K562 (cell line): ENCODE results near the gene TRABD2B. TPM values are rescaled to one million over a fixed set of nuclear protein-coding genes. Genes with fewer than 3 reads are reported as not detected.

Experiments used
- ATAC-seq: fragments of 200-7000 bp; cut with Tn5 transposase; 3 replicates; pipeline ENCODE4 v1.9.1; 2020; ENCODE audit warnings: moderate library complexity
- BruUV-seq: library from RNA; stranded (reverse); fragments of 400-500 nt; replicated peaks from 2 replicates; lab custom pipeline; 2021; lab: Mats Ljungman, UMichigan
- CTCF ChIA-PET: fragments of 300-600 bp; formaldehyde crosslinking; extraction: SDS; loops from one replicate; lab custom pipeline; 2021; ENCODE audit warnings: low intra/inter-chr PET ratio; lab: Yijun Ruan, JAX
- POLR2A ChIA-PET: fragments of 300-600, 350-650 bp; sonication (Branson Sonifier 250); formaldehyde crosslinking; extraction: SDS; loops from one replicate; lab custom pipeline; 2021; ENCODE audit warnings: antibody characterized with exemption, inconsistent platforms; lab: Yijun Ruan, JAX
- DNase-seq, 4 experiments: peaks; one replicate each; pipeline versions ENCODE4 v3.0.0 to v3.0.0-alpha.2; 2011 to 2018; ENCODE audit warnings: low spot score in 3 of 4, mixed read lengths in 3 of 4; ENCODE audit errors: extremely low read depth in 1 of 4
- FAIRE-seq: peaks from 2 replicates; lab custom pipeline; 2011; peaks lifted over from hg19 to GRCh38; lab: Jason Lieb, UNC
- H2AFZ ChIP-seq: 2 replicates; pipeline ENCODE4 v1.6.0; 2011; ENCODE audit warnings: low read depth, low read length, control low read depth, inconsistent platforms
- H3K27ac ChIP-seq: fragments of 200-600 bp; 3 replicates; pipeline ENCODE4 v1.8.0; 2011; ENCODE audit warnings: low read depth, mild to moderate bottlenecking, control low read depth, inconsistent platforms, low read length, moderate library complexity, mixed read lengths; ENCODE audit errors: extremely low read depth
- H3K27me3 ChIP-seq, 2 experiments: fragments of 300-600 bp in 1 of 2; 2 replicates in 1 of 2; 3 replicates in 1 of 2; pipeline versions ENCODE4 v1.6.0 to v1.8.0; 2011; ENCODE audit warnings: inconsistent platforms in 2 of 2, low read length in 2 of 2, mild to moderate bottlenecking in 1 of 2, mixed read lengths in 1 of 2, moderate library complexity in 1 of 2; ENCODE audit not compliant: control insufficient read depth in 2 of 2, insufficient read depth in 2 of 2
- H3K36me3 ChIP-seq: fragments of 300-600 bp; 3 replicates; pipeline ENCODE4 v1.8.0; 2011; ENCODE audit warnings: mild to moderate bottlenecking, low read length, inconsistent platforms; ENCODE audit not compliant: control insufficient read depth, insufficient read depth
- H3K4me1 ChIP-seq, 2 experiments: fragments of 200-600 bp in 1 of 2; replicated peaks in 1 of 2; 2 replicates in 1 of 2; 3 replicates in 1 of 2; pipeline versions ENCODE4 v1.5.1 to v1.8.0; 2011; ENCODE audit warnings: inconsistent platforms in 2 of 2, low read length in 2 of 2, mild to moderate bottlenecking in 1 of 2, mixed read lengths in 1 of 2, moderate library complexity in 1 of 2; ENCODE audit not compliant: control insufficient read depth in 2 of 2, insufficient read depth in 2 of 2
- H3K4me2 ChIP-seq: 2 replicates; pipeline ENCODE4 v1.6.1; 2011; ENCODE audit warnings: low read length, control low read depth, inconsistent platforms, mixed read lengths; ENCODE audit not compliant: insufficient read depth
- H3K4me3 ChIP-seq: fragments of 200-600 bp; sonication (generic), shearing (Covaris generic); 2 replicates; pipeline ENCODE4 v1.5.1; 2016; ENCODE audit warnings: control low read depth, inconsistent platforms
- H3K79me2 ChIP-seq: fragments of 200-600 bp; 3 replicates; pipeline ENCODE4 v1.8.0; 2011; ENCODE audit warnings: low read length, inconsistent platforms; ENCODE audit not compliant: control insufficient read depth, insufficient read depth
- H3K9ac ChIP-seq, 2 experiments: 2 replicates each; pipeline versions ENCODE4 v1.6.0 to v1.6.1; 2011; ENCODE audit warnings: low read depth in 2 of 2, low read length in 2 of 2, control low read depth in 1 of 2, inconsistent platforms in 1 of 2, mild to moderate bottlenecking in 1 of 2, mixed read lengths in 1 of 2; ENCODE audit not compliant: insufficient read depth in 1 of 2
- H3K9me1 ChIP-seq: one replicate; pipeline ENCODE4 v1.6.0; 2011; ENCODE audit warnings: inconsistent platforms, mild to moderate bottlenecking, low read length, moderate library complexity; ENCODE audit not compliant: control insufficient read depth, insufficient read depth
- H3K9me3 ChIP-seq: replicated peaks from 2 replicates; pipeline ENCODE4 v1.5.1; 2011; ENCODE audit warnings: low read depth, low read length, inconsistent platforms; ENCODE audit not compliant: control insufficient read depth, insufficient read depth
- H4K20me1 ChIP-seq: replicated peaks from 2 replicates; pipeline ENCODE4 v1.6.1; 2011; ENCODE audit warnings: low read length, inconsistent platforms, mixed read lengths; ENCODE audit not compliant: control insufficient read depth, insufficient read depth
- CHAMP1 ChIP-seq: fragments of 450-650 bp; IDR thresholded peaks from 2 replicates; pipeline ENCODE4 v1.6.1; 2016; ENCODE audit warnings: mild to moderate bottlenecking
- CREM ChIP-seq: IDR thresholded peaks from 2 replicates; pipeline ENCODE4 v1.6.1; 2014; ENCODE audit warnings: antibody characterized with exemption, low read depth
- EP400 ChIP-seq: fragments of 450-650 bp; IDR thresholded peaks from 2 replicates; pipeline ENCODE4 v1.6.1; 2017; ENCODE audit warnings: antibody characterized with exemption, mild to moderate bottlenecking, moderate library complexity
- ID3 ChIP-seq, 2 experiments: fragments of 250-450 bp in 1 of 2; fragments of 450-650 bp in 1 of 2; sonication (Bioruptor Pico) in 1 of 2; IDR thresholded peaks; 2 replicates each; pipeline versions ENCODE4 v1.6.1 to v1.8.0; 2016 to 2021; ENCODE audit warnings: mild to moderate bottlenecking in 2 of 2, moderate library complexity in 2 of 2, missing compliant biosample characterization in 1 of 2, missing genetic modification characterization in 1 of 2
- MECOM ChIP-seq: fragments of 250-450 bp; sonication (Bioruptor Pico); IDR thresholded peaks from 2 replicates; pipeline ENCODE4 v1.8.0; 2022; ENCODE audit warnings: inconsistent platforms
- NFE2L1 ChIP-seq: fragments of 450-650 bp; IDR thresholded peaks from 2 replicates; pipeline ENCODE4 v1.6.1; 2016; ENCODE audit warnings: missing genetic modification characterization, low read depth, mild to moderate bottlenecking, missing compliant biosample characterization, moderate library complexity, borderline replicate concordance
- PHF21A ChIP-seq: fragments of 450-650 bp; IDR thresholded peaks from 2 replicates; pipeline ENCODE4 v1.6.1; 2017; ENCODE audit warnings: low read depth, borderline replicate concordance
- PPARD ChIP-seq: fragments of 250-450 bp; sonication (Bioruptor Pico); IDR thresholded peaks from 2 replicates; pipeline ENCODE4 v1.8.0; 2022; ENCODE audit warnings: inconsistent platforms, mild to moderate bottlenecking, moderate library complexity
- SMARCB1 ChIP-seq: IDR thresholded peaks from 2 replicates; pipeline ENCODE4 v1.6.1; 2011; ENCODE audit warnings: improper control_type of control experiment, low read depth; ENCODE audit not compliant: insufficient read length
- STAT5B ChIP-seq: fragments of 250-450 bp; sonication (Bioruptor Pico); IDR thresholded peaks from 2 replicates; pipeline ENCODE4 v1.8.0; 2021; ENCODE audit warnings: mild to moderate bottlenecking, inconsistent platforms
- TCF7 ChIP-seq: sonication (generic); IDR thresholded peaks from 2 replicates; pipeline ENCODE4 v1.6.1; 2016; ENCODE audit warnings: antibody characterized with exemption, borderline replicate concordance
- VEZF1 ChIP-seq: fragments of 200-800 bp; sonication (Bioruptor generic); IDR thresholded peaks from 2 replicates; pipeline ENCODE4 v1.6.1; 2017; ENCODE audit warnings: missing genetic modification characterization, missing compliant biosample characterization
- ZNF134 ChIP-seq: fragments of 250-450 bp; sonication (Bioruptor Pico); conservative IDR thresholded peaks from 2 replicates; pipeline ENCODE4 v1.4.0; 2020
- ZNF174 ChIP-seq: fragments of 250-450 bp; sonication (Bioruptor Pico); IDR thresholded peaks from 2 replicates; pipeline ENCODE4 v1.4.0; 2020; ENCODE audit warnings: mild to moderate bottlenecking
- ZNF24 ChIP-seq: fragments of 450-650 bp; IDR thresholded peaks from 2 replicates; pipeline ENCODE4 v1.6.1; 2016
- WGBS: fragments of 100-300 bp; shearing (Covaris generic); methylation state at CpG from one replicate; pipeline ENCODE4 v1.1.6; 2016; ENCODE audit warnings: low coverage, mixed read lengths; ENCODE audit not compliant: insufficient coverage; ENCODE audit errors: missing lambda C conversion rate; 5-methylcytosine and 5-hydroxymethylcytosine counted together
- in situ Hi-C: fragments of 300-500 bp; cut with MboI; formaldehyde crosslinking; loops from 4 replicates; pipeline ENCODE4 v1.15.0; 2018; ENCODE audit warnings: inconsistent platforms, mixed read lengths
- intact Hi-C: fragments of 100-400 bp; cut with micrococcal nuclease; formaldehyde crosslinking; loops from 2 replicates; pipeline ENCODE4 v1.14.2; 2022
- polyA plus RNA-seq, 8 experiments: library from polyadenylated mRNA; depleted of rRNA in 4 of 8; stranded (reverse) in 5 of 8; unstranded in 3 of 8; fragments of >200 nt; fragmentation: Nextera tagmentation in 2 of 8; fragmentation: Illumina TruSeq in 1 of 8; extraction: Ambion mirVana in 2 of 8; extraction: Trizol in 1 of 8; gene quantifications; 2 replicates each; pipeline versions ENCODE4 v1.2.1 to v1.2.3, GENCODE V29; 2011 to 2014; ENCODE audit warnings: inconsistent platforms in 1 of 8, missing spikeins in 1 of 8
- total RNA-seq, 7 experiments: library from RNA; depleted of rRNA in 6 of 7; stranded (reverse); fragments of >200 nt in 6 of 7; fragmentation: Illumina TruSeq in 2 of 7; extraction: Trizol in 2 of 7; gene quantifications; 2 replicates each; pipeline versions ENCODE4 v1.2.1 to v1.2.3, GENCODE V29; 2011 to 2021; ENCODE audit warnings: low replicate concordance in 1 of 7

Gene TRABD2B
- total and polyA plus RNA-seq, 9 of the 15 experiments (the other 6 are each of a cell fraction or from before 2014, with no cell fraction given): not detected

- TF ChIP-seq SMARCB1 (no peak), MECOM (CRISPR knock-in tag) (no peak), NFE2L1 (no peak), CHAMP1 (no peak), ZNF134 (CRISPR knock-in tag) (no peak), PPARD (CRISPR knock-in tag) (no peak)
These were observed 155.8 kb downstream of the TRABD2B start (continued) for GRCh38 chr1:47841356-47841755.

GRCh38 chr1:47840393-47841190 is 156.6 kb downstream of the TRABD2B start:
- no peak for TF ChIP-seq TCF7
- no peak for TF ChIP-seq CREM
- no peak for TF ChIP-seq VEZF1 (CRISPR knock-in tag)
- TF ChIP-seq PHF21A: no peak
- TF ChIP-seq EP400: no peak
- TF ChIP-seq ID3 (CRISPR knock-in tag; IDR thresholded peaks at IDR 0.05): no peak
- no peak for TF ChIP-seq ID3 (tag; IDR thresholded peaks at IDR 0.05)
- TF ChIP-seq STAT5B (CRISPR knock-in tag): no peak
- no peak for TF ChIP-seq ZNF24
- no peak for TF ChIP-seq ZNF174 (CRISPR knock-in tag)
- H3K9me3 ChIP-seq: no peaks in the 10 kb centered on the region
- no peak overlapping the region for H3K27ac ChIP-seq
- no peaks in the 10 kb centered on the region for H3K4me1 ChIP-seq
- in situ Hi-C loops (no loop called here), intact Hi-C loops (no loop called here)
- H3K9me1 ChIP-seq: no peaks in the 10 kb centered on the region
- H3K27me3 ChIP-seq: peaks cover 4 to 25% of the 10 kb centered on the region in 2 experiments; a peak in 3 of 5 replicates
- H3K9ac ChIP-seq: no peak overlapping the region
- FAIRE-seq: no peak
- no peak overlapping the region for H2AFZ ChIP-seq
- ChIA-PET CTCF (interaction anchor here (0.7 kb wide), 1 partner anchor 180 kb away, joined by 3 read pairs; no protein-coding TSS in a partner anchor), POLR2A (no interaction called here)
- ATAC-seq: no peak
- no peak overlapping the region for H3K4me3 ChIP-seq
- no peak overlapping the region for H3K4me2 ChIP-seq
- BruUV-seq: no TSS peak
- no peaks in the 10 kb centered on the region for H4K20me1 ChIP-seq
- H3K79me2 ChIP-seq: no peaks in the 10 kb centered on the region
- no peak for DNase-seq
- H3K36me3 ChIP-seq: no peaks in the 10 kb centered on the region
- 2% methylated on average over 4 of the region's 4 CpGs for WGBS
